Upper lobe of right lung (tissue), 1 donor: Measurements from ENCODE around the gene RERE. TPM values are rescaled to one million over a fixed set of nuclear protein-coding genes. Genes with fewer than 3 reads are reported as not detected.

Experiments used
- ATAC-seq: fragments of 200-7000 bp; cut with Tn5 transposase; one replicate; pipeline ENCODE4 v1.9.1; 2020; ENCODE audit warnings: mild to moderate bottlenecking, moderate library complexity
- DNase-seq: peaks from one replicate; pipeline ENCODE4 v3.0.0-alpha.2; 2020
- H3K27ac ChIP-seq: fragments of 200-600 bp; one replicate; pipeline ENCODE4 v1.8.0; 2022
- H3K27me3 ChIP-seq: fragments of 200-600 bp; one replicate; pipeline ENCODE4 v1.8.0; 2022; ENCODE audit warnings: mild to moderate bottlenecking
- H3K36me3 ChIP-seq: fragments of 200-600 bp; one replicate; pipeline ENCODE4 v1.8.0; 2022
- H3K4me1 ChIP-seq: fragments of 200-600 bp; one replicate; pipeline ENCODE4 v1.8.0; 2022
- H3K4me3 ChIP-seq: fragments of 200-600 bp; one replicate; pipeline ENCODE4 v1.8.0; 2022; ENCODE audit warnings: mild to moderate bottlenecking
- H3K9me3 ChIP-seq: fragments of 200-600 bp; one replicate; pipeline ENCODE4 v1.8.0; 2022
- CTCF ChIP-seq: fragments of 200-600 bp; IDR thresholded peaks from one replicate; pipeline ENCODE4 v1.8.0; 2022; ENCODE audit warnings: antibody characterized with exemption
- intact Hi-C: fragments of 100-400 bp; cut with DNase I; formaldehyde crosslinking; loops from one replicate; pipeline ENCODE4 v1.11.0; 2022
- microRNA-seq: library from miRNA; unstranded; fragments of <30 nt; microRNA quantifications from one replicate; pipeline ENCODE4 v1.2.0, GENCODE V29; 2020; ENCODE audit warnings: borderline microRNAs expressed
- total RNA-seq: library from RNA; stranded (reverse); fragmentation: NEBNext Ultra II Directional; extraction: Animal tissue kit (Norgen Biotek cat#: 25700); gene quantifications from one replicate; pipeline ENCODE4 v1.2.1, GENCODE V29; 2021
- donor health status: DM: no; HTN: yes; CAD: no; lungs with severe emphysema.

The RERE gene
- total RNA-seq, 1 donor from 2014 or later: 99.6 TPM

GRCh38 chr1:8303141-8303540 is 514.3 kb downstream of the RERE start:
- no peak for TF ChIP-seq CTCF
- Histone ChIP-seq H3K36me3 (no peaks in the 10 kb centered on the region), H3K27me3 (no peaks in the 10 kb centered on the region), H3K4me3 (no peak overlapping the region), H3K9me3 (no peaks in the 10 kb centered on the region), H3K4me1 (no peaks in the 10 kb centered on the region), H3K27ac (no peak overlapping the region)
- ATAC-seq (no peak), DNase-seq (no peak)
- intact Hi-C loops: loop anchor here (10.0 kb wide), 1 partner anchor 68 kb away; no protein-coding TSS in a partner anchor

Small RNA genes within 50 kb of the gene (microRNA-seq; reads per million reads assigned to microRNA genes)
- gene MIR6728: not detected

Other genes starting within 250 kb of the RERE start
- gene ENO1, start 61.0 kb upstream of the RERE start, total RNA-seq: 640 TPM
- gene CA6, start 128.2 kb upstream of the RERE start, total RNA-seq: not detected
- not detected for gene SLC2A7, start 208.8 kb upstream of the RERE start, total RNA-seq